Esophagus (tissue), 2 donors: Measurements from ENCODE around the gene SAP30L. TPM values are rescaled to one million over a fixed set of nuclear protein-coding genes. Genes with fewer than 3 reads are reported as not detected.

ENCODE experiments used
- polyA plus RNA-seq, 2 donors: library from polyadenylated mRNA; stranded (reverse); fragments of 200-250 nt; gene quantifications; one replicate each; pipeline ENCODE4 v1.2.3, GENCODE V29; 2013
- donor health status: healthy with polysubstance abuse.
- donor health status: Bipolar disorder and iron deficiency.

The SAP30L gene
- polyA plus RNA-seq, 2 donors: 11.8 to 16.3 TPM

Other genes with a start within 250 kb of the SAP30L start
- not detected for gene HAND1, start 32.2 kb downstream of the SAP30L start, polyA plus RNA-seq